ENCODE results near the gene ZNF460. TPM values are rescaled to one million over a fixed set of nuclear protein-coding genes. Genes with fewer than 3 reads are reported as not detected.

ZNF460 gene
- total RNA-seq, 2 experiments from 2014 or later: 64.9 to 65.0 TPM

GRCh38 chr19:57239982-57240310 lies 40.3 kb upstream of the ZNF460 start:
- Mint-ChIP-seq H3K4me1 (ENCODE audit: low read depth) (peaks cover 40% of the 10 kb centered on the region), H3K4me3 (peak overlapping the region; percentile 93), H3K9me3 (peaks cover 2% of the 10 kb centered on the region), H3K36me3 (ENCODE audit: low read depth) (peaks cover 49% of the 10 kb centered on the region), H3K27me3 (no peaks in the 10 kb centered on the region), H3K27ac (peak overlapping the region; percentile 92)
- no peak for ATAC-seq (ENCODE audit: poor library complexity)
- no peak for TF ChIP-seq CTCF (IDR thresholded peaks at IDR 0.05)
- Histone ChIP-seq H3K27ac (ENCODE audit: low read depth in 1 of 2, low read length in 2 of 2) (peak overlapping the region; percentile 89 to 96), H3K27me3 (ENCODE audit: control insufficient read depth in 1 of 2, insufficient read depth in 2 of 2, low read length in 2 of 2) (no peaks in the 10 kb centered on the region), H3K4me1 (ENCODE audit: insufficient read depth, low read length) (peaks cover 30% of the 10 kb centered on the region), H3K4me3 (ENCODE audit: low read length) (peak overlapping the region; percentile 89), H3K9me3 (ENCODE audit: control insufficient read depth in 1 of 2, insufficient read depth in 1 of 2, low read length in 2 of 2) (no peaks in the 10 kb centered on the region), H3K36me3 (ENCODE audit: insufficient read depth, low read length) (peaks cover 13% of the 10 kb centered on the region)
- no peak for DNase-seq
- ChIA-PET POLR2A (interaction anchor here (0.5 to 1.6 kb wide), 7 partner anchors 40 to 1065 kb away, joined by 3 to 7 read pairs (median 3); partner anchors contain the start of genes ZNF264, ZNF304, ZNF460 and ZNF543), CTCF (no interaction called here)
- intact Hi-C loops (cut with DNase I, micrococcal nuclease): loop anchor here (1.0 to 5.0 kb wide), 9 partner anchors 40 to 195 kb away; partner anchors contain the start of genes TRAPPC2B (in 2 of the 2), ZNF264 (in 2 of the 2), ZNF304 (in 2 of the 2) and ZNF460 (in 2 of the 2)

DNA sequence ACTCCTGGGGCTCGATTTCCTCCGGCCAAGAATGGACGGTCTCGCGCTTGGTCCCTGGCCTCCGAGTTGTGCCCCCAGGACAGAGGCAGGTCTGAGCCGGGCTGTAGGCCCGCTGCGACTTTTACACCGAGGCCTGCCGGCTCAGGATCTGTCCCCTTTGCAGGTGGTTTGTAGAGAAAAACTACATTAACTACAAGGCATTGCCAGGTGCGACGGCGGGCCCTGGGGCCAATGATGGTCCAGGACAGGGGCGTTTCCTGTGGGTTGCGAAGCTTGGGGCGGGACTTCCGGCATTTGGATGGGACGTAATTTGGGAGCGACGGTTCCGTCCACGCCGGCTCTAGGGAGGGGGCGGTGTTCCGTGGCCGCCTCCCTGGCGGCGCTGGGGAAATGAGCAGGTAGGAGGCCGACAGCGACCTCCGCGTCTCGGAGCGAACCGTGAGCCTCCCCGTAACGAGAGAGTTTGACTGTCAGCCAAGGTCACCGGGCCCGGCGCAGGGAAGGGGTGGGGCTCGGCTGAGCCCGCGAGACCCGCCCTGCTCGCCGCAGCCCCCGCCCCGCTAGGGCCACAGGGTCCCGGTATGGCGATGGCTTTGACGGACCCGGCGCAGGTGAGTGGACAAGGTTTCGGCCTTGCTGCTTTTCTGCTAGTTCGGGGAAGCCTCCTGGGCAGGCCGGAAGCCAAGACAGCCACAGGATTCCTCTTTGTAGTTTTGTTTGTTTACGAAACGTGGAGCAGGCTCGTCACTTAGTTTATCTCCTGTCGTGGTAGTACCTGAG lies 39.8 kb upstream of the ZNF460 start, which contains the start of gene ZNF805:
ZNF805 (plus strand) TSS at position 322 of the 780 bp plus-strand sequence; CDS start at position 582, 260 bp downstream.
- peak within 1 kb of the TSS; percentile 93 for H3K4me3 Mint-ChIP-seq
- no peak for TF ChIP-seq CTCF (IDR thresholded peaks at IDR 0.05)
- intact Hi-C loops (cut with DNase I, micrococcal nuclease): loop anchor here (1.0 to 5.0 kb wide), 9 partner anchors 40 to 194 kb away; partner anchors contain the start of genes TRAPPC2B (in 2 of the 2), ZNF264 (in 2 of the 2), ZNF304 (in 2 of the 2) and ZNF460 (in 2 of the 2)
- H3K27me3 Mint-ChIP-seq: no peaks in the 10 kb centered on the region
- DNase-seq (peak; percentile 94 to 98 (median 96)), ATAC-seq (ENCODE audit: poor library complexity) (peak; percentile 88)
- Histone ChIP-seq H3K4me1 (ENCODE audit: insufficient read depth, low read length) (peaks cover 32% of the 10 kb centered on the region), H3K4me3 (ENCODE audit: low read length) (peak within 1 kb of the TSS; percentile 89), H3K27me3 (ENCODE audit: control insufficient read depth in 1 of 2, insufficient read depth in 2 of 2, low read length in 2 of 2) (no peaks in the 10 kb centered on the region), H3K27ac (ENCODE audit: low read depth in 1 of 2, low read length in 2 of 2) (peak within 1 kb of the TSS; percentile 89 to 96), H3K9me3 (ENCODE audit: control insufficient read depth in 1 of 2, insufficient read depth in 1 of 2, low read length in 2 of 2) (no peaks in the 10 kb centered on the region), H3K36me3 (ENCODE audit: insufficient read depth, low read length) (peaks cover 17% of the 10 kb centered on the region)
- CTCF ChIA-PET: no interaction called here
- H3K4me1 Mint-ChIP-seq (ENCODE audit: low read depth): peaks cover 40% of the 10 kb centered on the region
- peaks cover 54% of the 10 kb centered on the region for H3K36me3 Mint-ChIP-seq (ENCODE audit: low read depth)
- peak within 1 kb of the TSS; percentile 92 for H3K27ac Mint-ChIP-seq
- H3K9me3 Mint-ChIP-seq: peaks cover 2% of the 10 kb centered on the region
- POLR2A ChIA-PET: interaction anchor here (0.5 to 1.6 kb wide), 16 partner anchors 38 to 1303 kb away, joined by 3 to 7 read pairs (median 3); partner anchors contain the start of genes TRAPPC2B, ZNF264, ZNF274 and ZNF304

- intact Hi-C loops (cut with DNase I, micrococcal nuclease): loop anchor here (2.0 to 5.0 kb wide), 4 partner anchors 50 to 194 kb away; partner anchors contain the start of genes ZNF304 (in 2 of the 2), ZNF264 (in 1 of the 2) and ZNF749 (in 1 of the 2)
- Mint-ChIP-seq H3K27ac (peak overlapping the region; percentile 92), H3K4me1 (ENCODE audit: low read depth) (peaks cover 40% of the 10 kb centered on the region), H3K4me3 (peak overlapping the region; percentile 93), H3K9me3 (peaks cover 2% of the 10 kb centered on the region), H3K36me3 (ENCODE audit: low read depth) (peaks cover 61% of the 10 kb centered on the region), H3K27me3 (no peaks in the 10 kb centered on the region)
- ChIA-PET POLR2A (interaction anchor here (0.6 to 1.5 kb wide), 4 partner anchors 39 to 1302 kb away, joined by 3 read pairs; partner anchors contain the start of genes ZNF460, ZNF543 and ZNF606), CTCF (no interaction called here)
- peaks cover 32% of the 10 kb centered on the region for H3K4me1 ChIP-seq (ENCODE audit: insufficient read depth, low read length)
- ATAC-seq (ENCODE audit: poor library complexity) (no peak), DNase-seq (peak in 1 of 14 experiments; percentile 2)
- H3K27me3 ChIP-seq (ENCODE audit: control insufficient read depth in 1 of 2, insufficient read depth in 2 of 2, low read length in 2 of 2): no peaks in the 10 kb centered on the region
- H3K9me3 ChIP-seq (ENCODE audit: control insufficient read depth in 1 of 2, insufficient read depth in 1 of 2, low read length in 2 of 2): no peaks in the 10 kb centered on the region
- H3K4me3 ChIP-seq (ENCODE audit: low read length): peak overlapping the region; percentile 89
- peaks cover 21% of the 10 kb centered on the region for H3K36me3 ChIP-seq (ENCODE audit: insufficient read depth, low read length)
- TF ChIP-seq CTCF (IDR thresholded peaks at IDR 0.05): no peak
- H3K27ac ChIP-seq (ENCODE audit: low read depth in 1 of 2, low read length in 2 of 2): peak overlapping the region; percentile 89 to 96
Observed at GRCh38 chr19:57241176-57241575, 39.1 kb upstream of the ZNF460 start.
